Left lung (tissue), 10 donors: ENCODE measurements around the gene TMEM204. TPM values are rescaled to one million over a fixed set of nuclear protein-coding genes. Genes with fewer than 3 reads are reported as not detected.
A peak's percentile ranks its signal among the peaks of the same experiment; 100 is the strongest.

ENCODE experiments used
- ATAC-seq: fragments of 200-7000 bp; cut with Tn5 transposase; one replicate; pipeline ENCODE4 v1.9.1; 2020; ENCODE audit warnings: moderate library complexity
- DNase-seq, 4 donors: peaks; one replicate each; pipeline ENCODE4 v3.0.0-alpha.2; 2013 to 2020
- H3K27ac ChIP-seq, 2 donors: fragments of 200-600 bp; sonication (generic) in 1 of 2; one replicate each; pipeline versions ENCODE4 v1.5.0 to v1.8.0; 2020 to 2021
- H3K27me3 ChIP-seq, 2 donors: fragments of 200-600 bp; sonication (generic) in 1 of 2; one replicate each; pipeline versions ENCODE4 v1.5.0 to v1.8.0; 2020 to 2021
- H3K36me3 ChIP-seq, 2 donors: fragments of 200-600 bp; sonication (generic) in 1 of 2; one replicate each; pipeline versions ENCODE4 v1.5.0 to v1.8.0; 2020 to 2021
- H3K4me1 ChIP-seq, 2 donors: fragments of 200-600 bp; one replicate each; pipeline ENCODE4 v1.8.0; 2021
- H3K4me3 ChIP-seq, 2 donors: fragments of 200-600 bp; sonication (generic) in 1 of 2; one replicate each; pipeline versions ENCODE4 v1.5.0 to v1.8.0; 2020 to 2021; ENCODE audit warnings: mild to moderate bottlenecking in 1 of 2
- H3K9me3 ChIP-seq, 2 donors: fragments of 200-600 bp; sonication (generic) in 1 of 2; one replicate each; pipeline versions ENCODE4 v1.5.0 to v1.8.0; 2020 to 2021
- intact Hi-C, 2 donors: fragments of 100-400 bp; cut with DNase I; formaldehyde crosslinking; loops; one replicate each; pipeline versions ENCODE4 v1.11.2 to v1.14.2; 2022
- polyA plus RNA-seq, 6 donors: library from polyadenylated mRNA; unstranded; fragments of 120-200 nt; gene quantifications; one replicate each; pipeline ENCODE4 v1.2.1, GENCODE V29; 2013; ENCODE audit not compliant: insufficient read length in 6 of 6
- total RNA-seq, 2 donors: library from RNA; stranded (reverse); fragmentation: NEBNext Ultra II Directional; extraction: Animal tissue kit (Norgen Biotek cat#: 25700); gene quantifications; one replicate each; pipeline ENCODE4 v1.2.1, GENCODE V29; 2021
- TF ChIP-seq, protein P1 (sequence below), 2 donors: fragments of 200-600 bp; sonication (generic) in 1 of 2; IDR thresholded peaks; one replicate each; pipeline versions ENCODE4 v1.5.0 to v1.8.0; 2021; ENCODE audit warnings: antibody characterized with exemption in 2 of 2
- donor health status: DM: no; HTN: yes; CAD: no.
- donor health status: DM: no; HTN: no; CAD: no.

TMEM204 gene
- total and polyA plus RNA-seq, 8 donors, result 15.4 to 28.7 (median 19.8) TPM

DNA sequence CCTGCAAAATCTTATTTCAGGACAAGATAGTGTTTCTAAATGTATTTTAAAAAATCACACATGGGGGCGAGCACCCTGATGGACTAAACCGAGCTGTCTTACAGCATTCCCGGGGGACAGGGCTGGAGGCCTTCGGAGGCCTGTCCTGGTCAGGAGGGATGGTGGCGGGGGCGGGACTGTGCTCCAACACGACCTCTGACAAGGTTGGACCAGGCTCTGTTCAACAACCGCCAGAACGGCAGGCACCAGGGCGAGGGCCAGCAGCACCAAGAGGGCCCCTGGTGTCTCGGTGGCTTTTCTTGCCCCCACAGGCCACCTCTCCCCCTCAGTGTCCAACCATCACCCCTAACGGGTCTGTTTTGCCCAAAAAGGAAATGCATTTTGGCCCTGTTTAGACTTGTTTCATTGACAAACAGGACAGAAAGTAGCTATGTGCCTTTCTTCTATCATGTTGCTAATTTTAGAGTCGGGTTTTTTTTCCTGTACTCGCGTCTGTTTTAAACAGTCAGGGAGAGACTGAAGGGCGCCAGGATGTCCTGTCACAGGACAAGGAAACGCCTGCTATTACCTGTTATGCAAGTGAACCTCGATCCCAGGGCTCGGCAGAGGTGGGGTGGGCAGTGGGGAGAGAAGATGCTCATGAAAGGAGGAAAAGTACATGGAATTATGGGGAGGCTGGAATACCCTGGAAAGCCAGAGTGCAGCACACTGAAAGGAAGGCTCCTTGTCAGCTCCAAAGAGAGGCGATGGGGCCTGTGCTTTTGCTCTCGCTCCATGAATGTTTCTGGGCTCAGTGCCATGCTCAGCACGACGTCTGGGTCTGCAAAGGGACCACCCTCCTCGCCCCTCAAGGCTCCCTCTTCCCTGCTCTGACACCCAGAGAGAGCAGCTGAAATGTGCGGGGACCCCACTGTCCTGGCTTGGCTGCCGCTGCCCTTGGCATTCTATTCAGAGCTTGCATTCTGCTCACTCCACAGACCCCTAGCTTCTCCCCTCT, 11.9 kb downstream of the TMEM204 start:
- TF ChIP-seq, protein P1, sequence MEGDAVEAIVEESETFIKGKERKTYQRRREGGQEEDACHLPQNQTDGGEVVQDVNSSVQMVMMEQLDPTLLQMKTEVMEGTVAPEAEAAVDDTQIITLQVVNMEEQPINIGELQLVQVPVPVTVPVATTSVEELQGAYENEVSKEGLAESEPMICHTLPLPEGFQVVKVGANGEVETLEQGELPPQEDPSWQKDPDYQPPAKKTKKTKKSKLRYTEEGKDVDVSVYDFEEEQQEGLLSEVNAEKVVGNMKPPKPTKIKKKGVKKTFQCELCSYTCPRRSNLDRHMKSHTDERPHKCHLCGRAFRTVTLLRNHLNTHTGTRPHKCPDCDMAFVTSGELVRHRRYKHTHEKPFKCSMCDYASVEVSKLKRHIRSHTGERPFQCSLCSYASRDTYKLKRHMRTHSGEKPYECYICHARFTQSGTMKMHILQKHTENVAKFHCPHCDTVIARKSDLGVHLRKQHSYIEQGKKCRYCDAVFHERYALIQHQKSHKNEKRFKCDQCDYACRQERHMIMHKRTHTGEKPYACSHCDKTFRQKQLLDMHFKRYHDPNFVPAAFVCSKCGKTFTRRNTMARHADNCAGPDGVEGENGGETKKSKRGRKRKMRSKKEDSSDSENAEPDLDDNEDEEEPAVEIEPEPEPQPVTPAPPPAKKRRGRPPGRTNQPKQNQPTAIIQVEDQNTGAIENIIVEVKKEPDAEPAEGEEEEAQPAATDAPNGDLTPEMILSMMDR (IDR thresholded peaks at IDR 0.05), result no peak
- Histone ChIP-seq H3K36me3 (peaks cover 0 to 46% of the 10 kb centered on the region in 2 donors), H3K27me3 (no peaks in the 10 kb centered on the region), H3K27ac (peak overlapping the region; percentile 73 to 78), H3K4me3 (no peak overlapping the region), H3K9me3 (no peaks in the 10 kb centered on the region), H3K4me1 (peaks cover 11 to 79% of the 10 kb centered on the region in 2 donors)
- intact Hi-C loops, result no loop called here
- DNase-seq, result peak in 2 of 4 donors; percentile 40 to 64
- peak; percentile 7 for ATAC-seq

DNA sequence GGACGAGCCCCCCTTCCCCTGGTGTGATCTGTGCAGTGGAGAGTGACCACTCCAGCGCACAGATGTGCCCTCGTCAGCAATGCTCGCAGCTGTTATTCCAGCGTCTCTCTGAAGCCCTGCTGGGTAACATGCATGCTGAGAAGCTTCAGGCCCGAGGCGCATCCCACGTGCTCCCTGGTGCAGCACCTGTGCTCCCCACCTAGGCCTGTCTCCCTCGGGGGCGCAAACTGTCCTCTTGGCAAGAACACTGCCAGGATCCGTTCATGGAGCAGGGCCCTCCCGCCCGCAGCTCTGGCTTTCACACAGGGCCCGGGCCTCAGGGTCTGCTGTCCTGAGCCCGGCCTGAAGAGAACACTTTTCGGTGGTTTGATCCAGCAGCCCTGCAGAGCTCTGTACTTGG, 13.0 kb downstream of the TMEM204 start:
- Histone ChIP-seq H3K36me3 (peaks cover 0 to 38% of the 10 kb centered on the region in 2 donors), H3K9me3 (no peaks in the 10 kb centered on the region), H3K4me3 (no peak overlapping the region), H3K27me3 (no peaks in the 10 kb centered on the region), H3K27ac (peak overlapping the region in 1 of 2 donors; percentile 73), H3K4me1 (peaks cover 11 to 80% of the 10 kb centered on the region in 2 donors)
- TF ChIP-seq, protein P1 (IDR thresholded peaks at IDR 0.05), result no peak
- ATAC-seq (no peak), DNase-seq (peak in 1 of 4 donors; percentile 67)
- intact Hi-C loops, result no loop called here

DNA sequence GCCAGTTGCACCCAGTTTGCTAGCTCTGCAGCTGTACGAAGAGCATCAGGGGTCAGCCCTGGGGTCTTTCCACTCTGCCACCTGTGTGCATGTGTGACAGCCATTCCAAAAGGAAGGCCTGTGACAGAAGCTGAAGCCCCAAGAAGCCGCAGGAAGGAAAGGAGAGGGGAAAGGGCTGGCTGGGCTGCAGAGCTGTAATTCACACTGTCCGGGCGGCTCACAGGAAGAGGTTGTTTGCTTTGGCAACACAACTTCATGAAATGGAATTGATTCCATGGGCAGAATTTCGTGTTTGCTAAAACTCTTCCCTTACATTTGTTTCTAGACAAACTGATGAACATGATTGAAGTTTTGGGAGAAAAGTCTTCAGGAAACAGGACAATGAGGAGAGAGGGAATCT, 14.8 kb downstream of the TMEM204 start:
- ATAC-seq, result no peak
- peaks cover 0 to 32% of the 10 kb centered on the region in 2 donors for H3K36me3 ChIP-seq
- no peak for DNase-seq
- TF ChIP-seq, protein P1 (IDR thresholded peaks at IDR 0.05), result no peak
- no peaks in the 10 kb centered on the region for H3K27me3 ChIP-seq
- peaks cover 10 to 67% of the 10 kb centered on the region in 2 donors for H3K4me1 ChIP-seq
- peak overlapping the region; percentile 35 to 73 for H3K27ac ChIP-seq
- no peak overlapping the region for H3K4me3 ChIP-seq
- intact Hi-C loops, result no loop called here
- H3K9me3 ChIP-seq, result no peaks in the 10 kb centered on the region

DNA sequence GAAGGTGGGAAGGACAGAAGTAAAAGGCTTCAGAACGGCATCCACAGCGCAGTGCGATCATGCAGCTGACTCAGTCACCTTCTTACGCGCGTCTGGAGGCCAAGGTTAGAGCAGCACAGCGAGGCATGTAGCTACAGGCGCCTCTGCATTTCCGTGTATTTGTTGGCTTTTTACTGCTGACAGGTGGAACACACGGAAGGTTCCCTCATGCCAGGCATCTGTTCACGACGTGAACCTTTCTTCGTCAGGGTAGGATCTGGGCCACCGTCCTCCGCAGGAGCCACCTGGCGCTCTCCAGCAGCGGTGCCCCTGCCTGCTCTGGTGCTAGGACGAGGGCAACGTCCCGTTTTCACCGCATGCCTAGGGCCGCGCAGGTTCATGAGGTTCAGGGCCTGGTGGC, 15.3 kb downstream of the TMEM204 start:
- intact Hi-C loops, result no loop called here
- H3K27ac ChIP-seq, result peak overlapping the region in 1 of 2 donors; percentile 53
- H3K4me3 ChIP-seq, result no peak overlapping the region
- DNase-seq, result no peak
- no peaks in the 10 kb centered on the region for H3K9me3 ChIP-seq
- H3K4me1 ChIP-seq, result peaks cover 6 to 62% of the 10 kb centered on the region in 2 donors
- TF ChIP-seq, protein P1 (IDR thresholded peaks at IDR 0.05), result no peak
- peaks cover 0 to 36% of the 10 kb centered on the region in 2 donors for H3K36me3 ChIP-seq
- no peak for ATAC-seq
- no peaks in the 10 kb centered on the region for H3K27me3 ChIP-seq

DNA sequence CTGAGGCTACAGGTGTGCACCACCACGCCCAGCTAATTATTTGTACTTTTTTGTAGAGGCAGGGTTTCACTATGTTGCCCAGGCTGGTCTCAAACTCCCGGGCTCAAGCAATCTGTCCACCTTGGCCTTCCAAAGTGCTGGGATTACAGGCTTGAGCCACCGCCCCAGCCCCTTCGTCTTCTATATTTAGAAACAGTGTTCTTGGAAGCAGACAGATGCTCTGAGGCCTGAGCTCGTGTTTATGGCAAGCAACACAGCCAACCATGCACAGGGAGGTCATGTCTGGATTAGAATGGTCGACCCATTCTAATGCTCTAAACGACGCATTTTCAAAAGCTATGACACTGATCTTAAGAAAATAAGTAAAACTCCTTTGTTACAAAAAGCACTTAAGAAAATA, 16.6 kb downstream of the TMEM204 start:
- Histone ChIP-seq H3K27ac (no peak overlapping the region), H3K9me3 (no peaks in the 10 kb centered on the region), H3K4me3 (no peak overlapping the region), H3K36me3 (peaks cover 0 to 50% of the 10 kb centered on the region in 2 donors), H3K27me3 (no peaks in the 10 kb centered on the region), H3K4me1 (peaks cover 6 to 50% of the 10 kb centered on the region in 2 donors)
- ATAC-seq (no peak), DNase-seq (no peak)
- intact Hi-C loops, result no loop called here
- TF ChIP-seq, protein P1 (IDR thresholded peaks at IDR 0.05), result no peak
